Fibroblast of the aortic adventitia (primary cell): ENCODE measurements around the gene INPP5B. TPM values are rescaled to one million over a fixed set of nuclear protein-coding genes. Genes with fewer than 3 reads are reported as not detected.
A peak's percentile ranks its signal among the peaks of the same experiment; 100 is the strongest.
"Not testable (repeated sequence)": the region's sequence is repeated elsewhere in the genome, so short reads cannot be mapped to it uniquely, and the experiment has no call there.

Experiments used
- DNase-seq: peaks from one replicate; pipeline ENCODE4 v3.0.0-alpha.2; 2010; ENCODE audit warnings: low read depth
- H3K4me3 ChIP-seq: 2 replicates; pipeline ENCODE4 v1.5.1; 2011; ENCODE audit warnings: low read depth, mild to moderate bottlenecking, control low read depth, low read length, moderate library complexity
- total RNA-seq: library from RNA; depleted of rRNA; stranded (reverse); fragments of >200 nt; gene quantifications from 2 replicates; pipeline ENCODE4 v1.2.3, GENCODE V29; 2012; ENCODE audit warnings: low replicate concordance
- TF ChIP-seq, protein P1 (sequence below): IDR thresholded peaks from 2 replicates; pipeline ENCODE4 v1.5.1; 2011; ENCODE audit warnings: mild to moderate bottlenecking, low read length, control low read depth, inconsistent platforms; ENCODE audit not compliant: insufficient read depth

Gene INPP5B
- total RNA-seq, 1 donor: 35.5 TPM

GRCh38 chr1:37978541-37978940, 31.7 kb upstream of the INPP5B start:
- no peak overlapping the region for H3K4me3 ChIP-seq
- no peak for DNase-seq
- TF ChIP-seq, protein P1, sequence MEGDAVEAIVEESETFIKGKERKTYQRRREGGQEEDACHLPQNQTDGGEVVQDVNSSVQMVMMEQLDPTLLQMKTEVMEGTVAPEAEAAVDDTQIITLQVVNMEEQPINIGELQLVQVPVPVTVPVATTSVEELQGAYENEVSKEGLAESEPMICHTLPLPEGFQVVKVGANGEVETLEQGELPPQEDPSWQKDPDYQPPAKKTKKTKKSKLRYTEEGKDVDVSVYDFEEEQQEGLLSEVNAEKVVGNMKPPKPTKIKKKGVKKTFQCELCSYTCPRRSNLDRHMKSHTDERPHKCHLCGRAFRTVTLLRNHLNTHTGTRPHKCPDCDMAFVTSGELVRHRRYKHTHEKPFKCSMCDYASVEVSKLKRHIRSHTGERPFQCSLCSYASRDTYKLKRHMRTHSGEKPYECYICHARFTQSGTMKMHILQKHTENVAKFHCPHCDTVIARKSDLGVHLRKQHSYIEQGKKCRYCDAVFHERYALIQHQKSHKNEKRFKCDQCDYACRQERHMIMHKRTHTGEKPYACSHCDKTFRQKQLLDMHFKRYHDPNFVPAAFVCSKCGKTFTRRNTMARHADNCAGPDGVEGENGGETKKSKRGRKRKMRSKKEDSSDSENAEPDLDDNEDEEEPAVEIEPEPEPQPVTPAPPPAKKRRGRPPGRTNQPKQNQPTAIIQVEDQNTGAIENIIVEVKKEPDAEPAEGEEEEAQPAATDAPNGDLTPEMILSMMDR: no peak

DNA sequence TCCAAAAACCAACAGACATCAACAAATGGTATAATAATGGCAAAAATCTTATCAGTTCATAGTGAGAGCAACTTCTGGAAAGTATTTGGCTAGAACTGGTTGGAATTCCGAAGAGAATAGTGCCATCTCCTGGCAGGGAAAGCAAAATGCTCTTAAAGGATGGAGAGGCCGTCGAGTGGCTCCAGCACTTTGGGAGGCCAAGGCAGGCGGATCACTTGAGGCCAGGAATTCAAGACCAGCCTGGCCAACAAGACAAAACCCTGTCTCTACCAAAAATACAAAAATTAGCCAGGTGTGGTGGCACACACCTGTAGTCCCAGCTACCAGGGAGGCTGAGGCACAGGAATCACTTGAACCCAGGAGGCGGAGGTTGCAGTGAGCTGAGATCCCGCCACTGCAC, 28.2 kb upstream of the INPP5B start:
- H3K4me3 ChIP-seq: not testable (repeated sequence)
- TF ChIP-seq, protein P1: peak; percentile 60
- DNase-seq: peak; percentile 69

GRCh38 chr1:37974567-37974966, 27.7 kb upstream of the INPP5B start:
- no peak for DNase-seq
- TF ChIP-seq, protein P1: no peak
- H3K4me3 ChIP-seq: no peak overlapping the region

GRCh38 chr1:37973684-37974083, 26.8 kb upstream of the INPP5B start:
- DNase-seq, H3K4me3 ChIP-seq: not testable (repeated sequence)

DNA sequence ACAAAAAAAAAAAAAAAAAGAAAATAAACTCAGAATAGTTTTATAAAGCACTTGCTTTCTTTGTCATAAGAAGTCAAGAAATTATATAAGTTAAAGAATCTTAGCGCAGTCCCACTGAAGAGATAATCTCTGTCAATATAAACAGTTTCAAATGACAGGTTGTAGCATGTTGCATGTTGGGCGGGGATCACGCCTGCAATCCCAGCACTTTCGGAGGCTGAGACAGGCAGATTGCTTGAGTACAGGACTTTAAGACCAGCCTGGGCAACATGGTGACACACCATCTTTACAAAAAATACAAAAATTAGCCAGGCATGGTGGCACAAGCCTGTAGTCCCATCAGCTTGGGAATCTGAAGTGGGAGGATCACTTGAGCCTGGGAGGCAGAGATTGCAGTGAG, 18.4 kb upstream of the INPP5B start:
- H3K4me3 ChIP-seq: no peak overlapping the region
- TF ChIP-seq, protein P1: no peak
- no peak for DNase-seq

GRCh38 chr1:37964106-37964505, 17.3 kb upstream of the INPP5B start:
- not testable (repeated sequence) for H3K4me3 ChIP-seq, DNase-seq

- TF ChIP-seq, protein P1: no peak
- H3K4me3 ChIP-seq: no peak overlapping the region
- DNase-seq: peak; percentile 79
Measured at GRCh38 chr1:37958690-37959089, 11.8 kb upstream of the INPP5B start.

DNA sequence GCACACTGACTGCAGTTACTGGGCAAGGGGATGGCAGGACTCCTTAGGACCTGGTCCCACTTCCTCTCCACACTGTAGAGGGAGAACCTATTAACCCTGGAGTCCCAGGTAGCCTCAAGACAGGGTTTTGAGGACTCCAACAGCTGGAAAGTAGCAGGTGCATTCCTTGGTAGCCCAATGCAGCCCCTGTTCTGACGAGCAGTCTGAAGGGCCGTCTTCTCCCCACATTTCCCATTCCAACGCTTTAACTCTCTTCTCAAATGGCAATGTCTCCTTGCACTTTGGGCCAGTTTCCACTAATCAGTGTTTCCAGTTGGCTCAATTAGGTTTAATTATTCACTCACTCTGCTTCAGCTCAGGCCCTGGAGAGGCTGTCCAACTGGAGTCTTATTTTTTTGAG, 8.8 kb upstream of the INPP5B start:
- TF ChIP-seq, protein P1: no peak
- no peak overlapping the region for H3K4me3 ChIP-seq
- no peak for DNase-seq
